H1 (cell line): ENCODE results near the gene DYNLL2.

Experiments
- CHD2 ChIP-seq: IDR thresholded peaks from 2 replicates; pipeline ENCODE4 v1.6.1; 2012; ENCODE audit warnings: low read length, improper control_type of control experiment
- CTCF ChIP-seq, 3 experiments: IDR thresholded peaks; 1 replicate in 2 of 3; 2 replicates in 1 of 3; pipeline versions ENCODE4 v1.5.1 to v1.6.1; 2011; ENCODE audit warnings: low read length in 3 of 3, mild to moderate bottlenecking in 3 of 3, inconsistent platforms in 2 of 3, low read depth in 1 of 3, moderate library complexity in 1 of 3; ENCODE audit not compliant: insufficient read depth in 1 of 3; ENCODE audit errors: control extremely low read depth in 1 of 3
- EP300 ChIP-seq, 2 experiments: IDR thresholded peaks; 1 replicate in 1 of 2; 2 replicates in 1 of 2; pipeline ENCODE4 v1.6.1; 2011 to 2012; ENCODE audit warnings: low read depth in 2 of 2, low read length in 2 of 2, mild to moderate bottlenecking in 2 of 2, borderline replicate concordance in 1 of 2, inconsistent platforms in 1 of 2, moderate library complexity in 1 of 2
- EZH2 ChIP-seq: fragments of 200-600 bp; sonication (generic); IDR thresholded peaks from 2 replicates; pipeline ENCODE4 v1.7.1; 2012; ENCODE audit warnings: low read depth, mild to moderate bottlenecking, moderate library complexity, low read length, inconsistent platforms; ENCODE audit not compliant: severe bottlenecking
- POLR2A ChIP-seq, 2 experiments: IDR thresholded peaks; 1 replicate in 1 of 2; 2 replicates in 1 of 2; pipeline ENCODE4 v1.6.1; 2011; ENCODE audit warnings: low read depth in 2 of 2, low read length in 2 of 2, mild to moderate bottlenecking in 2 of 2; ENCODE audit errors: control extremely low read depth in 1 of 2
- POU5F1 ChIP-seq: IDR thresholded peaks from 2 replicates; pipeline ENCODE4 v1.6.1; 2011; ENCODE audit warnings: low read depth, mild to moderate bottlenecking, low read length, moderate library complexity
- SIN3A ChIP-seq, 2 experiments: IDR thresholded peaks in 1 of 2; conservative IDR thresholded peaks in 1 of 2; 2 replicates each; pipeline ENCODE4 v1.6.1; 2011 to 2012; ENCODE audit warnings: low read length in 2 of 2, improper control_type of control experiment in 1 of 2, low read depth in 1 of 2, mild to moderate bottlenecking in 1 of 2
- ZNF274 ChIP-seq: IDR thresholded peaks from 2 replicates; pipeline ENCODE4 v1.7.0; 2012; ENCODE audit warnings: low read length, borderline replicate concordance; ENCODE audit errors: extremely low read depth

GRCh38 chr17:58119491-58119890, 36.3 kb downstream of the DYNLL2 start:
- TF ChIP-seq POLR2A (IDR thresholded peaks at IDR 0.05; ENCODE audit: control extremely low read depth in 1 of 2, low read depth in 2 of 2, low read length in 2 of 2), result no peak
- TF ChIP-seq ZNF274, result no peak
- no peak for TF ChIP-seq CHD2
- TF ChIP-seq CTCF (IDR thresholded peaks at IDR 0.05; ENCODE audit: control extremely low read depth in 1 of 3, insufficient read depth in 1 of 3, low read depth in 1 of 3, low read length in 3 of 3), result no peak
- TF ChIP-seq EZH2, result no peak
- no peak for TF ChIP-seq EP300 (IDR thresholded peaks at IDR 0.05; ENCODE audit: borderline replicate concordance in 1 of 2, low read depth in 2 of 2, low read length in 2 of 2)
- TF ChIP-seq POU5F1, result no peak
- no peak for TF ChIP-seq SIN3A (conservative IDR thresholded peaks at IDR 0.05 in 1 of 2, IDR thresholded peaks at IDR 0.05 in 1 of 2; ENCODE audit: low read depth in 1 of 2, low read length in 2 of 2)
